Naive thymus-derived CD4-positive, alpha-beta T cell (primary cell): ENCODE data around the gene TSG101. TPM values are rescaled to one million over a fixed set of nuclear protein-coding genes. Genes with fewer than 3 reads are reported as not detected.

Source experiments
- ATAC-seq: fragments of 150-1000 bp; cut with Tn5 transposase; 2 replicates; pipeline ENCODE4 v1.10.0; 2021; ENCODE audit warnings: mild to moderate bottlenecking, moderate library complexity
- CTCF ChIA-PET: fragments of 350-600 bp; sonication (Branson Sonifier 250); formaldehyde crosslinking; loops from one replicate; lab custom pipeline; 2021; ENCODE audit warnings: antibody characterized with exemption; lab: Charles Lee
- POLR2A ChIA-PET: fragments of 350-600 bp; sonication (Branson Sonifier 250); formaldehyde crosslinking; loops from one replicate; lab custom pipeline; 2021; ENCODE audit warnings: antibody characterized with exemption, inconsistent platforms; lab: Charles Lee
- DNase-seq, 9 donors: peaks; one replicate each; pipeline versions ENCODE4 v3.0.0 to v3.0.0-alpha.2; 2020 to 2022; ENCODE audit warnings: mixed read lengths in 1 of 9
- H3K27ac ChIP-seq: one replicate; pipeline ENCODE4 v1.7.0; 2013; ENCODE audit warnings: mild to moderate bottlenecking, low read depth, low read length, moderate library complexity
- H3K27me3 ChIP-seq, 2 donors: one replicate each; pipeline ENCODE4 v1.7.0; 2013; ENCODE audit warnings: low read length in 2 of 2, mild to moderate bottlenecking in 2 of 2, moderate library complexity in 2 of 2; ENCODE audit not compliant: control insufficient read depth in 2 of 2, insufficient read depth in 2 of 2
- H3K36me3 ChIP-seq, 3 experiments: 1 replicate in 2 of 3; 2 replicates in 1 of 3; pipeline ENCODE4 v1.7.0; 2013; ENCODE audit warnings: low read length in 3 of 3, mild to moderate bottlenecking in 3 of 3, moderate library complexity in 1 of 3; ENCODE audit not compliant: insufficient read depth in 3 of 3, control insufficient read depth in 2 of 3
- H3K4me1 ChIP-seq, 2 donors: one replicate each; pipeline ENCODE4 v1.7.0; 2013; ENCODE audit warnings: low read length in 2 of 2, mild to moderate bottlenecking in 2 of 2, moderate library complexity in 1 of 2; ENCODE audit not compliant: control insufficient read depth in 2 of 2, insufficient read depth in 2 of 2
- H3K4me3 ChIP-seq: 2 replicates; pipeline ENCODE4 v1.7.0; 2013; ENCODE audit warnings: mild to moderate bottlenecking, low read length
- H3K9me3 ChIP-seq, 3 experiments: 1 replicate in 2 of 3; 2 replicates in 1 of 3; pipeline ENCODE4 v1.7.0; 2013; ENCODE audit warnings: low read length in 3 of 3; ENCODE audit not compliant: control insufficient read depth in 2 of 3
- H3K27ac Mint-ChIP-seq, 9 donors: one replicate each; pipeline ENCODE4 v1.8.0; 2020 to 2022; ENCODE audit warnings: mixed read lengths in 9 of 9, mild to moderate bottlenecking in 8 of 9, moderate library complexity in 5 of 9, inconsistent platforms in 2 of 9
- H3K27me3 Mint-ChIP-seq, 5 donors: one replicate each; pipeline ENCODE4 v1.8.0; 2021 to 2022; ENCODE audit warnings: mixed read lengths in 5 of 5, mild to moderate bottlenecking in 1 of 5
- H3K36me3 Mint-ChIP-seq, 5 donors: one replicate each; pipeline ENCODE4 v1.8.0; 2020 to 2022; ENCODE audit warnings: mixed read lengths in 5 of 5, mild to moderate bottlenecking in 3 of 5, inconsistent platforms in 1 of 5
- H3K4me1 Mint-ChIP-seq, 7 donors: one replicate each; pipeline ENCODE4 v1.8.0; 2020 to 2022; ENCODE audit warnings: mixed read lengths in 7 of 7, mild to moderate bottlenecking in 3 of 7, inconsistent platforms in 1 of 7
- H3K4me3 Mint-ChIP-seq, 10 donors: one replicate each; pipeline ENCODE4 v1.8.0; 2020 to 2022; ENCODE audit warnings: mild to moderate bottlenecking in 10 of 10, mixed read lengths in 10 of 10, moderate library complexity in 6 of 10, inconsistent platforms in 2 of 10
- H3K9me3 Mint-ChIP-seq, 11 donors: one replicate each; pipeline ENCODE4 v1.8.0; 2020 to 2022; ENCODE audit warnings: mixed read lengths in 11 of 11, mild to moderate bottlenecking in 4 of 11, inconsistent platforms in 1 of 11, moderate library complexity in 1 of 11
- intact Hi-C, 2 donors: fragments of 100-400 bp; cut with micrococcal nuclease; formaldehyde crosslinking; loops; one replicate each; pipeline ENCODE4 v1.15.1; 2023
- polyA plus RNA-seq, 2 donors: library from polyadenylated mRNA; unstranded; fragments of 300-500 nt; fragmentation: Illumina TruSeq; gene quantifications; one replicate each; pipeline ENCODE4 v1.2.3, GENCODE V29; 2021
- total RNA-seq, 6 experiments: library from RNA in 5 of 6; stranded (reverse) in 5 of 6; gene quantifications; 1 replicate in 5 of 6; 2 replicates in 1 of 6; pipeline ENCODE4 v1.2.3 and lab custom pipeline; 2021 to 2026

The TSG101 gene
- total and polyA plus RNA-seq, 7 experiments from 2014 or later: 16.8 to 61.4 (median 40.8) TPM

GRCh38 chr11:18526130-18526520 lies 617 bp downstream of the TSG101 start:
- H3K4me1 Mint-ChIP-seq: peaks cover 28 to 70% (median 56%) of the 10 kb centered on the region in 7 donors
- no peak for ATAC-seq

GRCh38 chr11:18524248-18524647 lies 2.5 kb downstream of the TSG101 start:
- Mint-ChIP-seq H3K27ac (peak overlapping the region in 7 of 9 donors; percentile 15 to 69 (median 54)), H3K27me3 (peaks cover 0 to 3% (median 0%) of the 10 kb centered on the region in 5 donors), H3K4me3 (peak overlapping the region in 5 of 10 donors; percentile 10 to 43 (median 19)), H3K4me1 (peaks cover 32 to 81% (median 57%) of the 10 kb centered on the region in 7 donors), H3K9me3 (peaks cover 0 to 4% (median 0%) of the 10 kb centered on the region in 11 donors), H3K36me3 (peaks cover 5 to 20% (median 17%) of the 10 kb centered on the region in 5 donors)
- Histone ChIP-seq H3K27me3 (no peaks in the 10 kb centered on the region), H3K36me3 (peaks cover 0 to 4% (median 0%) of the 10 kb centered on the region in 3 experiments), H3K9me3 (no peaks in the 10 kb centered on the region), H3K4me3 (no peak overlapping the region), H3K27ac (no peak overlapping the region), H3K4me1 (peaks cover 18% of the 10 kb centered on the region in 2 donors)
- ChIA-PET CTCF (interaction anchor here (0.7 to 1.1 kb wide), 3 partner anchors 16 to 418 kb away, joined by 3 read pairs; partner anchors contain the start of gene SAAL1), POLR2A (interaction anchor here (1.1 to 1.2 kb wide), 2 partner anchors 8 to 14 kb away, joined by 3 to 4 read pairs; no protein-coding TSS in a partner anchor)
- DNase-seq: no peak
- intact Hi-C loops: loop anchor here in 1 of 2 donors (10.0 kb wide), 1 partner anchor 1319 kb away; the partner anchor contains the start of gene PIK3C2A
- no peak for ATAC-seq

More at GRCh38 chr11:18526130-18526520, 617 bp downstream of the TSG101 start:
- Mint-ChIP-seq H3K4me3 (peak overlapping the region; percentile 93 to 100 (median 100)), H3K36me3 (peaks cover 5 to 20% (median 17%) of the 10 kb centered on the region in 5 donors), H3K27me3 (peaks cover 0 to 3% (median 0%) of the 10 kb centered on the region in 5 donors), H3K27ac (peak overlapping the region; percentile 99 to 100 (median 100)), H3K9me3 (peaks cover 0 to 4% (median 0%) of the 10 kb centered on the region in 11 donors)
- H3K27ac ChIP-seq: peak overlapping the region; percentile 96
- peaks cover 0 to 4% (median 0%) of the 10 kb centered on the region in 3 experiments for H3K36me3 ChIP-seq
- no peaks in the 10 kb centered on the region for H3K9me3 ChIP-seq
- ChIA-PET POLR2A (interaction anchor here (0.5 to 3.2 kb wide), 28 partner anchors 8 to 516 kb away, joined by 3 to 34 read pairs (median 4); partner anchors contain the start of genes GTF2H1, HPS5, LDHA and SAAL1), CTCF (interaction anchor here (0.7 to 1.9 kb wide), 2 partner anchors 14 to 205 kb away, joined by 3 to 6 read pairs; no protein-coding TSS in a partner anchor)
- intact Hi-C loops: loop anchor here (1.0 to 10.0 kb wide), 18 partner anchors 62 to 1836 kb away; partner anchors contain the start of genes GTF2H1 (in 2 of the 2), HPS5 (in 2 of the 2), SAAL1 (in 2 of the 2) and SPTY2D1 (in 2 of the 2)
- H3K27me3 ChIP-seq: no peaks in the 10 kb centered on the region
- no peak for DNase-seq
- H3K4me1 ChIP-seq: peaks cover 18% of the 10 kb centered on the region in 2 donors
- peak overlapping the region; percentile 94 for H3K4me3 ChIP-seq

GRCh38 chr11:18523084-18523483 lies 3.7 kb downstream of the TSG101 start:
- Histone ChIP-seq H3K27ac (no peak overlapping the region), H3K27me3 (no peaks in the 10 kb centered on the region), H3K9me3 (no peaks in the 10 kb centered on the region), H3K4me3 (no peak overlapping the region), H3K4me1 (peaks cover 18% of the 10 kb centered on the region in 2 donors), H3K36me3 (peaks cover 0 to 6% (median 0%) of the 10 kb centered on the region in 3 experiments)
- peaks cover 32 to 80% (median 57%) of the 10 kb centered on the region in 7 donors for H3K4me1 Mint-ChIP-seq
- ATAC-seq: no peak
- POLR2A ChIA-PET: interaction anchor here (0.6 kb wide), 1 partner anchor 1222 kb away, joined by 4 read pairs; no protein-coding TSS in a partner anchor
- peaks cover 5 to 20% (median 17%) of the 10 kb centered on the region in 5 donors for H3K36me3 Mint-ChIP-seq
- H3K27me3 Mint-ChIP-seq: peaks cover 0 to 3% (median 0%) of the 10 kb centered on the region in 5 donors
- H3K9me3 Mint-ChIP-seq: peaks cover 0 to 4% (median 0%) of the 10 kb centered on the region in 11 donors
- H3K4me3 Mint-ChIP-seq: peak overlapping the region in 3 of 10 donors; percentile 16 to 32 (median 25)
- no peak for DNase-seq
- H3K27ac Mint-ChIP-seq: peak overlapping the region in 5 of 9 donors; percentile 8 to 57 (median 28)
- intact Hi-C loops: loop anchor here in 1 of 2 donors (10.0 kb wide), 1 partner anchor 1318 kb away; the partner anchor contains the start of gene PIK3C2A
- CTCF ChIA-PET: interaction anchor here (0.5 kb wide), 1 partner anchor 128 kb away, joined by 3 read pairs; no protein-coding TSS in a partner anchor

GRCh38 chr11:18522388-18522787 lies 4.4 kb downstream of the TSG101 start:
- Histone ChIP-seq H3K9me3 (no peaks in the 10 kb centered on the region), H3K4me1 (peaks cover 11 to 14% of the 10 kb centered on the region in 2 donors), H3K4me3 (no peak overlapping the region), H3K27ac (no peak overlapping the region), H3K36me3 (peaks cover 0 to 11% (median 1%) of the 10 kb centered on the region in 3 experiments), H3K27me3 (no peaks in the 10 kb centered on the region)
- Mint-ChIP-seq H3K36me3 (peaks cover 5 to 23% (median 17%) of the 10 kb centered on the region in 5 donors), H3K9me3 (peaks cover 0 to 4% (median 0%) of the 10 kb centered on the region in 11 donors), H3K27ac (peak overlapping the region in 7 of 9 donors; percentile 2 to 81 (median 45)), H3K4me3 (peak overlapping the region in 4 of 10 donors; percentile 2 to 47 (median 24)), H3K27me3 (peaks cover 0 to 3% (median 0%) of the 10 kb centered on the region in 5 donors), H3K4me1 (peaks cover 28 to 76% (median 50%) of the 10 kb centered on the region in 7 donors)
- ATAC-seq (no peak), DNase-seq (no peak)
- POLR2A ChIA-PET: interaction anchor here (0.6 kb wide), 1 partner anchor 1221 kb away, joined by 4 read pairs; no protein-coding TSS in a partner anchor
- intact Hi-C loops: loop anchor here in 1 of 2 donors (10.0 kb wide), 1 partner anchor 1318 kb away; the partner anchor contains the start of gene PIK3C2A
- CTCF ChIA-PET: interaction anchor here (0.5 kb wide), 1 partner anchor 127 kb away, joined by 3 read pairs; no protein-coding TSS in a partner anchor

GRCh38 chr11:18521122-18521521 lies 5.6 kb downstream of the TSG101 start:
- Histone ChIP-seq H3K9me3 (no peaks in the 10 kb centered on the region), H3K27me3 (no peaks in the 10 kb centered on the region), H3K27ac (no peak overlapping the region), H3K4me1 (peaks cover 10 to 11% of the 10 kb centered on the region in 2 donors), H3K4me3 (no peak overlapping the region), H3K36me3 (peaks cover under 1 to 11% (median 5%) of the 10 kb centered on the region in 3 experiments)
- CTCF ChIA-PET: interaction anchor here (0.6 kb wide), 1 partner anchor 201 kb away, joined by 3 read pairs; no protein-coding TSS in a partner anchor
- POLR2A ChIA-PET: interaction anchor here (0.6 kb wide), 1 partner anchor 12 kb away, joined by 3 read pairs; no protein-coding TSS in a partner anchor
- no peaks in the 10 kb centered on the region for H3K9me3 Mint-ChIP-seq
- no peak for ATAC-seq
- intact Hi-C loops: loop anchor here in 1 of 2 donors (10.0 kb wide), 1 partner anchor 1316 kb away; the partner anchor contains the start of gene PIK3C2A
- DNase-seq: no peak
- peaks cover 26 to 63% (median 40%) of the 10 kb centered on the region in 7 donors for H3K4me1 Mint-ChIP-seq
- H3K4me3 Mint-ChIP-seq: no peak overlapping the region
- peaks cover 5 to 20% (median 17%) of the 10 kb centered on the region in 5 donors for H3K36me3 Mint-ChIP-seq
- no peaks in the 10 kb centered on the region for H3K27me3 Mint-ChIP-seq
- no peak overlapping the region for H3K27ac Mint-ChIP-seq

GRCh38 chr11:18502352-18502751 lies 24.4 kb downstream of the TSG101 start:
- Mint-ChIP-seq H3K36me3 (peaks cover 20 to 70% (median 43%) of the 10 kb centered on the region in 5 donors), H3K27me3 (no peaks in the 10 kb centered on the region), H3K4me3 (no peak overlapping the region), H3K27ac (peak overlapping the region in 2 of 9 donors; percentile 11 to 23), H3K4me1 (peaks cover 0 to 14% (median 8%) of the 10 kb centered on the region in 7 donors), H3K9me3 (no peaks in the 10 kb centered on the region)
- POLR2A ChIA-PET: no interaction called here
- Histone ChIP-seq H3K27ac (no peak overlapping the region), H3K27me3 (no peaks in the 10 kb centered on the region), H3K9me3 (no peaks in the 10 kb centered on the region), H3K4me3 (no peak overlapping the region), H3K4me1 (no peaks in the 10 kb centered on the region), H3K36me3 (peaks cover 6 to 57% (median 16%) of the 10 kb centered on the region in 3 experiments)
- DNase-seq (no peak), ATAC-seq (no peak)
- intact Hi-C loops: no loop called here
- CTCF ChIA-PET: no interaction called here
